CD4-positive, alpha-beta T cell treated with Interleukin-15 for 1 hour (primary cell): Measurements from ENCODE around the gene SPEN.
A peak's percentile ranks its signal among the peaks of the same experiment; 100 is the strongest.

Source experiments
- DNase-seq: peaks from one replicate; pipeline ENCODE4 v3.0.0-alpha.2; 2020

Gene SPEN

GRCh38 chr1:15949453-15950245 is 102.1 kb downstream of the SPEN start:
- DNase-seq, result peak; percentile 97

DNA sequence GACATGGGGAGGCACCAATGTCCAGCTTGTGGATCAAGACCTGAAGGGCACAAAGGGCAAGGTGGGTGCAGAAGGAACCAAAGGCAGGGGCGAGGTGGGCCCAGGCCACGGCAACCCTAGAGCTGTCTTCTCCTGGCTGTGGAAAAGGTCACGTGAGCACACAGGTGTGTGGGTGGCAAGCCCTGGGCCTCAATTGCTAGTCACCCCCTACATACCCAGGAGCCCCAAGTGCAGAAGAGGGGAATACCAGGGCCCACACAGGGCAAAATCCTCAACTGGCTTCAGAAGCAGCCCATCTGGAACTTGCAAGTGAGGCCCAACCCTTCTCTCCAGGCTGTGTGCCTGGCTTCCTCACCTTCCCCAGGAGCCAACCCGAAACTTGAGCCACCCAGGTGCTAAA is 102.8 kb downstream of the SPEN start:
- no peak for DNase-seq

DNA sequence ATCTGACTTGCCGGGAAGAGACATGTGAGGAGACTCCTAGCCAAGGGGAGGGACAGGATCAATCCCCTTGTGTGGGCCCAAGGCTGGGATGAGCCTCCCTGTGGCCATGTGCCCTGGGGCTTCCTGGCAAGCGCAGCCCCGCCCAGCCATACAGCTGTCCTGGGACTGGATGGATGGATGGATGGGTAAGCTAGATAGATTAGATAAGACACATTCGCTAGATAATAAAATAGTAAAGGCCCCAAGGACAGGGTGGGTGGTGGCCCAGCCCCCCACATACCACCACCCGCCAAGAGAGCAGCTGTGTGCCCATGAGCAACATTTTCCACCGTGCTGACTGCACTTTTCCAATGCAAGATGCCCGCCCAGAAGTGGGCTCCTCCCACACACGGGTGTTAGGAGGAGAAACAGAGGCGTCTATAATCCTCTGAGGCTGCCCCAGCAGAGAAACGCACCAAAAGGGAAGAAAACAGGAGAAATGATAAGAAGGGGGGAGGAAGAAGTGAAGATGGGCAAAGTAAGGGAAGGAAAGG is 103.3 kb downstream of the SPEN start:
- no peak for DNase-seq

DNA sequence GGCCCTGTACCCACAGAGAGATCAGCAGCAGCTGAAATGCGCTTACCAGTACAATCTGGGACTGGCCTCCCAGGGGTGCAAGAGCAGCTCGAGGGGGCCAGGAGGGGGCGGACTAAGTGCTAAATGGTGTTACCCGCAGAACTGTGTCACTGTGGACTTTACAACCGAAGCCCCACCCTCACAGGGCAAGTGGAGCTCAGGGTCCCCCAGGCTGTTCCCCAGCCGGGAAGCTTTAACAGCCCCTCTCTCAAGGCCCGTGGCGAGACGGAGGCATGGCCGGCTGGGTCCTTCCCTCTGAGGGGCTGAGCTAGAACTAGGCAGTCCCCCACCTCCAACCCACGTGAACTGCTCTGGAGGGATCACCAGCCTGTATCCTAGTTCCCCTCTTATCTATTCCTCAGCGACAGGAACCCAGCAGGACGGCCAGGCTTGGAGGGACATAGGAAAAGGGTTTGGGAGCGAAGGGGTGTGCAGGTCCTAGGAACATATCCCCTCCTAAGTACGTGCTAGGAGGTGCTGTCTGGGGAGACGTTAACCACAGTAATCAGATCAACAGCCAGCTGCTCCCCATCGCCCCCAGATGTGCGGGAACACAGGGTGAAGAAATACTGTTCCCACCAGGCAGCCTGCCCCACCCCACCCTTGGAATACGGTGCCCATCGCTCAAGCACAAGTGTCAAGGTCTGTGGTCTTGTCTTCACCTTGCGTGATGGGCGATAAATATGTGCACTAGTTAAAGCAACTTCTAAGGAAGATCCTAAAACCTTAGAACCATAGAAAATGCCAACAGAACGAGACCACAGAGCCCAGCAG is 104.0 kb downstream of the SPEN start:
- DNase-seq, result peak; percentile 35

- DNase-seq, result peak; percentile 75
These were observed 105.1 kb downstream of the SPEN start for GRCh38 chr1:15952317-15953258.

GRCh38 chr1:15953294-15953771 is 105.8 kb downstream of the SPEN start:
- no peak for DNase-seq

DNA sequence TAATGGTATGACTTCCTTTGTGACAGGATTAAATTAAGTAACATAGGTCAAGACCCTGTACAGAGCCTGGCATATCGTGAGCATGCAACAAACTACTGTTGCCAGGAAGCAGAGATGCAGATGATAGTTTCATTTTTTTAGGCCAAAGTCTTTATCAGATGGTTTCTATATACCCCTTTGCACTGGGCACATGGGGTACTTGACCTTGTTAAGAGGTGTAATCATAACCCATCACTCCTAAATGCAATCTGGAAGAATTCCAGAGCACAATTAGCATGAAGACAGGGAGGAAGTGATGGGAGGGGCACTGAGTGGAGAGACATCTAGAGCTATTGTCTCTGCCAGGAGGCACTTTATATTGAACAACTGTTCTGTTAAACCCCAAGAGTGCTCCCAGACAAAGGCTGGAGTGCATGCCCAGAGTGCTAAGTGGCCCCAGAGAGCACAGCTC is 106.3 kb downstream of the SPEN start:
- DNase-seq, result no peak

- no peak for DNase-seq
These were observed 106.8 kb downstream of the SPEN start for GRCh38 chr1:15954316-15954715.

GRCh38 chr1:15955552-15955951 is 108.0 kb downstream of the SPEN start:
- DNase-seq, result no peak

DNA sequence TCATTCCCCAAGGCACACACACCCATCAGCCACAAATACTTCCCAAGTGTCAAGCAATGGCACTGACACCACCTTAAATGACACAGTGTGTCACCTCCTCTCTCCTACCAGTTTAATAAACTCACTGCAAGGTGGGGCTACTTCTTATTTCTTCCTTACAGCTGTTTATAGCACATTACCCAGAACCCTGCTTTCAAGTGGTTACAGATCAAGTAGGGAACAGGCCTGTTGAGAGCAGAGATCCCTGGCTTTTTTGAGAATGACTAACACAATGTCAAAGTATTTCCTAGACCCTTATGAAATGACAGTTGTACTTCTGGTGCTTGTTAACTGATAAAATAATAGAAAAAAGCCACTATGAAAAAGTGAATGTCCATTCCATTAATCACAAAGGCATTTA is 108.6 kb downstream of the SPEN start:
- no peak for DNase-seq

DNA sequence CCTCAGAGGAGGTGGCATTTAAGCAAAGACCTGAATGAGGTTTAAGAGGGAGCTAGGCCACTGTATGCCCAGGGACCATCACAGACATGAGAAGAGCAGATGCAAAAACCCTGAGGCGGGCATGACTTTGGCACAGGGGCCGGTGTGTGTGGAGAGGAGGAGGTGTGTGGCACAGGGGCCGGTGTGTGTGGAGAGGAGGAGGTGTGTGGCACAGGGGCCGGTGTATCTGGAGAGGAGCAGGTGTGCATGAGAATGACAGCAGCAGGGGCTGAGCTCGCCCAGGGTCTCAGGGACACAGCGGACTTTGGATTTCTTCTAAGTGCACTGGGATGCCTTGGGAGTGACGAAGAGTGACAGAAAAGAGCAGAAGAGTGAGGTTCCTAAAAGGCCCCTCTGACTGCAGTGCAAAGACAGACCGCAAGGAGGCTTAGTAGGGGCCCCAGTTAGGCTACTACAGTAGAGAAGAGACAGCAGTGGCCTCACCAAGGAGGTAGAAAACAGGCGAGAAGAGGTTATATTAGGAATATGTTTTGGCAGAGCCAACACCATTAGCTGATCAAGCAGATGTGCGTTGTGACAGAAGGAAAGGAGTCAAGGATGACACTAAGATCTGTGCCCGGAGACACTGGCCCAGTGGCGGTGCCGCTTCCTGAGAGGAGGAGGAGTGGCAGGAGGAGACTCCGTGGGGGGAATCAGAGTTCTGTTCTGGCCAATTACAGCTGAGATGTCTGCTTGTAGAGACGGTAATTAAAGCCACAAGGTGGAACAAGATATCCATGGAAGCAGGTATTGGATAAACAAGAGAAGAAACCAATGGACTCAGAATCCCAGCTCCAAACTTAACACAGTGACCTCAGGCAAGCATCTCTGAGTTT is 110.0 kb downstream of the SPEN start:
- no peak for DNase-seq

GRCh38 chr1:15958111-15958510 is 110.6 kb downstream of the SPEN start:
- no peak for DNase-seq

GRCh38 chr1:15958793-15959192 is 111.3 kb downstream of the SPEN start:
- no peak for DNase-seq

DNA sequence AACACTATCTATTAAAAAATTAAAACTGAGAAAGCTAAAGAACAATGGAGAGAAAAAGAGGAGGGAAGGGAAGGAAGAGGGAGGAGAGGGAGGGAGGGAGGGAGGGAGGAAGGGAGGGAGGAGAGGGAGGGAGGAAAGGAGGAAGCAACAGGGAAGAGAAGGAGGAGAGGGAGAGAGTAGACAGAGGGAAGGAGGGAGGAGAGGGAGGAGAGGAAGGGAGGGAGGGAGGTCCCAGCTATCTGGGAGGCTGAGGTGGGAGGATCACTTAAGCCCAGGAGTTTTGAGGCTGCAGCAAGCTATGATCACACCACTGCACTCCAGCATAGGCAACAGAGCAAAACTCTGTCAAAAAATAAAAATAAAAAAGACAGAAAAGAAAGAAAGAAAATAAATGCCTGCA is 111.9 kb downstream of the SPEN start:
- no peak for DNase-seq

- no peak for DNase-seq
These were observed 112.4 kb downstream of the SPEN start for GRCh38 chr1:15959827-15960446.

- DNase-seq, result no peak
These were observed 113.3 kb downstream of the SPEN start for GRCh38 chr1:15960808-15961207.

- no peak for DNase-seq
These were observed 114.0 kb downstream of the SPEN start for GRCh38 chr1:15961492-15961891.

DNA sequence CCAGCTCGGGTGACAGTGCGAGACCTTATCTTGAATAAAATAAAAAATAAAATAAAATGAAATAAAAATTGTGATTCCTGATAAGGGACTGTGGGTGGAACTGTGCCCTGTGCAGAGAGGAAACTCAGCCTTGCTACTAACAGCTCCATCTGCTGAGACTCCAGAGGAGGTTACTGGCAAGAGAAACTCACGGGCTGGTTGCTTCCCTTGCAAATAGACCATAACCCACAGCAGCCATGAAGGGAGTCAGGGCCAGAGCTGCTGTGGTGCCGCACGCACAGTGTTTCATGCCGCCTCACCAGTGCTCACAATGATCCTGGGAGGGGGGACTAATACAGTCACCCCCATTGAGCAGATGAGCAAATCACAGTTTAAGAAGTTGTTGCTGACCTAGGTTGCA is 114.7 kb downstream of the SPEN start:
- no peak for DNase-seq

DNA sequence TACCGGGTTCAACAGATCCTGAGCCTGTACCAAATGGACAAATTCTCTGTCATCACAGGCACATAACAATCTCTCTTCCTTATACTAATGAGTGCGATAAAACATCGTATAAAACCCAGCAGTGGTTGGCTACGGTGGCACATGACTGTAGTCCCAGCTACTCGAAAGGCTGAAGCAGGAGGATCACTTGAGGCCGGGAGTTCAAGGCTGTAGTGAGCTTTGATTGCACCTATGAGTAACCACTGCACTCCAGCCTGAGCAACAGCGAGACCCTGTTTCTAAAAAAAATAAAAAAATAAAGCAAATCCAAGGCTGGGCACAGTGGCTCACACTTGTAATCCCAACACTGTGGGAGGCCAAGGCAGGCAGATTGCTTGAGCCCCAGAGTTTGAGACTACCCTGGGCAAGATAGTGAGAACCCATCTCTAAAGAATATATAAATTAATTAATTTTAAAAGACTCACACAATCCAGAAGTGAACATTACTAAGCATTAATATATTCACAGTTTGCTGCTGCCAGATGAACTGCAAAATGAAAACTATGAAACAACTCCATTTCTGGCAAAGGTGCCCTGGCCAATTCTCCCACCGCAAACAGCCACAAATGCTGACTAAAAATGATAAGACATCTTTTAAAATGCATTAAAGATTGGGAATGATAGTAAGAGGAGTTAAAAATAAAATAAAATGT is 115.3 kb downstream of the SPEN start:
- DNase-seq, result no peak

DNA sequence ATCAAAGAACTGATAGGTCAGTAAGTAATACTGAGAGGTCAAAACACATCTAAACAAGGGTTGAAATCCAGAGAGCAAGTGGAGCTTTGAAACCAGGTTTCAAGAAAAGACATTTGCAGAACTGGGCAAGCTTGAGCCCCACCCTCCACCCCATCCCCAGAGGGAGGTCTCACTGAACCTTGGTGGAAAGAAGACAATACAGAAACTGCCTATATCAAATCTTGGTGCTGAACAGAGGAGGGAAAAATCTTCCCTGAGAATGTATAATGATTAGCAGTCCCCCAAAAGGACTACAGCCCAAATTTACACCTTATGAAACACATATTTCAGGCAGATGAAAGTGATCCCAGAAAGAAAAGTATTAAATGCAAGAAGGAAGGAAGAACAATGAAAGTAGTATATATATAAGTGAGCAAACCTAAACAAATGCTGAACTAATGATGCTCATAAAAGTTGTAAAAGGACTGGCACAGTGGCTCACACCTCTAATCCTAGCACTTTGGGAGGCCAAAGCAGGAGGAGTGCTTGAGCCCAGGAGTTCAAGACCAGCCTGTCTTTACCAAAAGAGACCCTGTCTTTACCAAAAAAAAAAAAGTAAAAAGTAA is 116.0 kb downstream of the SPEN start:
- DNase-seq, result no peak
